ENCODE data around the gene SLMAP.

Gene SLMAP

DNA sequence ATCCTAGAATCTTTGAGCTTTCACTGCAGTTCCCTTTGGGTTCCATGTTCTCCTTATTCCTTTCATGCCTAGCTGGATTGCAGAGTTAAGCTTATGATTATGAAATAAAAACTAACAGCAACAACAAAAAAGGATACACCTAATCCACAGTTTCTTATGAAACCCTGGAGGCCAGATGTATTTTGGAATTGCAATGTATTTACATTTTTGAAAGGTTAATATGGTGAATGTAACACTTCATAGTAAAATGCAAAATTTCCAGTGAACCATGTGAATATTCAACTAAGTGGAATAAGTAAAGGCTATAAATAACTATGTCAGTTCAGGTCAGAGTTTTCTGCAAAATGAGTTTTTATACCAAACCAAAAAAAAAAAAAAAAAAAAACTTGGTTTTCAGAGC, 186.3 kb downstream of the SLMAP start:
- Histone ChIP-seq H3K4me2 (ENCODE audit: low read depth, low read length, poor library complexity, severe bottlenecking) (no peak overlapping the region), H3K27ac (ENCODE audit: low read depth, low read length) (no peak overlapping the region), H3K9me3 (ENCODE audit: insufficient read depth, low read length) (no peaks in the 10 kb centered on the region), H3K9me2 (replicated peaks; ENCODE audit: insufficient read depth, low read length) (no peaks in the 10 kb centered on the region), H3K27me3 (ENCODE audit: low read length) (no peaks in the 10 kb centered on the region), H2AFZ (ENCODE audit: low read depth, low read length, severe bottlenecking) (no peak overlapping the region), H3K9ac (ENCODE audit: low read length) (no peak overlapping the region), H3F3A (ENCODE audit: insufficient read depth) (no peaks in the 10 kb centered on the region), H3K4me3 (ENCODE audit: insufficient read depth, low read length, poor library complexity, severe bottlenecking) (no peak overlapping the region), H3K36me3 (ENCODE audit: low read length) (no peaks in the 10 kb centered on the region), H4K20me1 (ENCODE audit: low read depth, low read length) (no peaks in the 10 kb centered on the region), H3K79me2 (ENCODE audit: insufficient read depth, low read length) (no peaks in the 10 kb centered on the region)
- no peak for TF ChIP-seq CTCF (IDR thresholded peaks at IDR 0.05; ENCODE audit: insufficient read depth, low read length, poor library complexity, severe bottlenecking)
- no peak for TF ChIP-seq EZH2phosphoT487 (conservative IDR thresholded peaks at IDR 0.05; ENCODE audit: low read length)

DNA sequence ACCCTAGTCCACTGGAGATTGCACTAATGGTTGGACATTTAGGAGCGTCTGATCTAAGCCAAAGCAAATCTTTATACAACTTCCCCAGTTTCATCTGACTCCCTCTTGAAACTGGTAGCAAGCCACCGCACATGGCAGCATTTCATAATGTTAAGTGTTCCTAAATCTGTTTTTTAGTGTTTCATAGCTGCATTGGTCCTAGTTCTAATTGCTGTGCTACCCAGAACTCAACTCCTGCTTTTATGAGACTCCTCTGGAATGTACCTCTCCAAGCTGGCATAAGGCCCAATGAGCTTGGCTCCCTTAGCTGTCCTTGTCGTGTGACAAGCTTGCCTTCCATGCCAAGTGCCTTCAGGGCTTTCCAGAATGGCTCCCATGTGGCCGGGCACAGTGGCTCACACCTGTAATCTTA, 186.8 kb downstream of the SLMAP start:
- Histone ChIP-seq H3K4me3 (ENCODE audit: insufficient read depth, low read length, poor library complexity, severe bottlenecking) (no peak overlapping the region), H3K36me3 (ENCODE audit: low read length) (no peaks in the 10 kb centered on the region), H3K9ac (ENCODE audit: low read length) (no peak overlapping the region), H3K9me3 (ENCODE audit: insufficient read depth, low read length) (no peaks in the 10 kb centered on the region), H3K27me3 (ENCODE audit: low read length) (no peaks in the 10 kb centered on the region), H3K9me2 (replicated peaks; ENCODE audit: insufficient read depth, low read length) (no peaks in the 10 kb centered on the region), H4K20me1 (ENCODE audit: low read depth, low read length) (no peaks in the 10 kb centered on the region), H3K4me2 (ENCODE audit: low read depth, low read length, poor library complexity, severe bottlenecking) (no peak overlapping the region), H3K79me2 (ENCODE audit: insufficient read depth, low read length) (no peaks in the 10 kb centered on the region), H2AFZ (ENCODE audit: low read depth, low read length, severe bottlenecking) (no peak overlapping the region), H3K27ac (ENCODE audit: low read depth, low read length) (no peak overlapping the region), H3F3A (ENCODE audit: insufficient read depth) (no peaks in the 10 kb centered on the region)
- no peak for TF ChIP-seq EZH2phosphoT487 (conservative IDR thresholded peaks at IDR 0.05; ENCODE audit: low read length)
- TF ChIP-seq CTCF (IDR thresholded peaks at IDR 0.05; ENCODE audit: insufficient read depth, low read length, poor library complexity, severe bottlenecking) = no peak

- Histone ChIP-seq H3K9me3 (ENCODE audit: insufficient read depth, low read length) (no peaks in the 10 kb centered on the region), H3K27ac (ENCODE audit: low read depth, low read length) (no peak overlapping the region)
Measured at GRCh38 chr3:57943525-57944495, 187.7 kb downstream of the SLMAP start.

More at GRCh38 chr3:57943525-57944495, 187.7 kb downstream of the SLMAP start:
- TF ChIP-seq EZH2phosphoT487 (conservative IDR thresholded peaks at IDR 0.05; ENCODE audit: low read length) = no peak
- TF ChIP-seq CTCF (IDR thresholded peaks at IDR 0.05; ENCODE audit: insufficient read depth, low read length, poor library complexity, severe bottlenecking) = no peak
- H3K9me2 ChIP-seq (replicated peaks; ENCODE audit: insufficient read depth, low read length) = no peaks in the 10 kb centered on the region
- H2AFZ ChIP-seq (ENCODE audit: low read depth, low read length, severe bottlenecking) = no peak overlapping the region
- no peaks in the 10 kb centered on the region for H4K20me1 ChIP-seq (ENCODE audit: low read depth, low read length)
- H3K79me2 ChIP-seq (ENCODE audit: insufficient read depth, low read length) = no peaks in the 10 kb centered on the region
- H3K4me2 ChIP-seq (ENCODE audit: low read depth, low read length, poor library complexity, severe bottlenecking) = no peak overlapping the region
- H3K27me3 ChIP-seq (ENCODE audit: low read length) = no peaks in the 10 kb centered on the region
- no peaks in the 10 kb centered on the region for H3K36me3 ChIP-seq (ENCODE audit: low read length)
- H3K9ac ChIP-seq (ENCODE audit: low read length) = no peak overlapping the region
- H3K4me3 ChIP-seq (ENCODE audit: insufficient read depth, low read length, poor library complexity, severe bottlenecking) = no peak overlapping the region
- H3F3A ChIP-seq (ENCODE audit: insufficient read depth) = no peaks in the 10 kb centered on the region
